Measurements from ENCODE around the gene GAL3ST2.

DNA sequence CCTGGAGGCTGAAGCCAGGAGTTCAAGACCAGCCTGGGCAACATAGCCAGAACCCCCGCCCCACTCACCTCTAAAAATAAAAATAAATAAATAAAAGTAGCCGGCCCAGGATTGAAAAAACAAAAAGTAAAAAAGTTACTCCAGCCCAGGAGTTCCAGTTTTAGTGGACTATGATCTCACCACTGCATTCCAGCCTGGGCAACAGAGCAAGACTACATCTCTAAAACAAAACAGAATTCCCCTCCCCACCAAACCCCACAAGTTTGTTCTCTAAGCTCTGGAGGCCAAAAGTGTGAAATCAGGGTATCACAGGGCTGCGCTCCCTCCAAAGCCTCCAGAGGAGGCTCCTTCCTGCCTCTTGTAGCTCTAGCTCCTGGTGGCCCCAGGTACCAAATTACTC lies 40.5 kb upstream of the GAL3ST2 start:
- TF ChIP-seq, protein P1, sequence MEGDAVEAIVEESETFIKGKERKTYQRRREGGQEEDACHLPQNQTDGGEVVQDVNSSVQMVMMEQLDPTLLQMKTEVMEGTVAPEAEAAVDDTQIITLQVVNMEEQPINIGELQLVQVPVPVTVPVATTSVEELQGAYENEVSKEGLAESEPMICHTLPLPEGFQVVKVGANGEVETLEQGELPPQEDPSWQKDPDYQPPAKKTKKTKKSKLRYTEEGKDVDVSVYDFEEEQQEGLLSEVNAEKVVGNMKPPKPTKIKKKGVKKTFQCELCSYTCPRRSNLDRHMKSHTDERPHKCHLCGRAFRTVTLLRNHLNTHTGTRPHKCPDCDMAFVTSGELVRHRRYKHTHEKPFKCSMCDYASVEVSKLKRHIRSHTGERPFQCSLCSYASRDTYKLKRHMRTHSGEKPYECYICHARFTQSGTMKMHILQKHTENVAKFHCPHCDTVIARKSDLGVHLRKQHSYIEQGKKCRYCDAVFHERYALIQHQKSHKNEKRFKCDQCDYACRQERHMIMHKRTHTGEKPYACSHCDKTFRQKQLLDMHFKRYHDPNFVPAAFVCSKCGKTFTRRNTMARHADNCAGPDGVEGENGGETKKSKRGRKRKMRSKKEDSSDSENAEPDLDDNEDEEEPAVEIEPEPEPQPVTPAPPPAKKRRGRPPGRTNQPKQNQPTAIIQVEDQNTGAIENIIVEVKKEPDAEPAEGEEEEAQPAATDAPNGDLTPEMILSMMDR (IDR thresholded peaks at IDR 0.05): no peak
- no peak for TF ChIP-seq POLR2A (IDR thresholded peaks at IDR 0.05)

All from body of pancreas (tissue), 4 donors.